ENCODE results near the gene AR.

DNA sequence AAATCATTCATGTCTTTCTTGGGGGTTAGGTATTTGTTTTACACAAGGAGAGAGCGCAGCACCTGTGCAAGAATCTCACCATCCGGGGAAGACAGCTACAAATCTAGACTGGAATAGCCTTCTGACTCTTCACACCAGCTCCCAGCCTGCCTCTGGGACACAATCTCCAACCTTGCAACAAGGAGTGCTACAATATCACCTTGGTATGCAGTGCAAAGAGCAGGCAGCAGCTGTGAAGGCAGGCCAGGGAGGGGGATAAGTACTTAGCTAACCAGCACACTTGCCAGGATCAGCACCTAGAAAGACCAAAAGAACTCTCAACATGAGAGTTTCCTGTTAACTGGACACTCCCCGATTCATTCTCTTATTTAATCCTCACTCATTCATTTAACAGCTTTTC lies 235.3 kb downstream of the AR start:
- no peak for TF ChIP-seq EZH2 (IDR thresholded peaks at IDR 0.05; ENCODE audit: low read length, unreplicated experiment)
- TF ChIP-seq, protein P1, sequence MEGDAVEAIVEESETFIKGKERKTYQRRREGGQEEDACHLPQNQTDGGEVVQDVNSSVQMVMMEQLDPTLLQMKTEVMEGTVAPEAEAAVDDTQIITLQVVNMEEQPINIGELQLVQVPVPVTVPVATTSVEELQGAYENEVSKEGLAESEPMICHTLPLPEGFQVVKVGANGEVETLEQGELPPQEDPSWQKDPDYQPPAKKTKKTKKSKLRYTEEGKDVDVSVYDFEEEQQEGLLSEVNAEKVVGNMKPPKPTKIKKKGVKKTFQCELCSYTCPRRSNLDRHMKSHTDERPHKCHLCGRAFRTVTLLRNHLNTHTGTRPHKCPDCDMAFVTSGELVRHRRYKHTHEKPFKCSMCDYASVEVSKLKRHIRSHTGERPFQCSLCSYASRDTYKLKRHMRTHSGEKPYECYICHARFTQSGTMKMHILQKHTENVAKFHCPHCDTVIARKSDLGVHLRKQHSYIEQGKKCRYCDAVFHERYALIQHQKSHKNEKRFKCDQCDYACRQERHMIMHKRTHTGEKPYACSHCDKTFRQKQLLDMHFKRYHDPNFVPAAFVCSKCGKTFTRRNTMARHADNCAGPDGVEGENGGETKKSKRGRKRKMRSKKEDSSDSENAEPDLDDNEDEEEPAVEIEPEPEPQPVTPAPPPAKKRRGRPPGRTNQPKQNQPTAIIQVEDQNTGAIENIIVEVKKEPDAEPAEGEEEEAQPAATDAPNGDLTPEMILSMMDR (conservative IDR thresholded peaks at IDR 0.05; ENCODE audit: low read depth, low read length), result no peak
- TF ChIP-seq EZH2phosphoT487 (IDR thresholded peaks at IDR 0.05; ENCODE audit: borderline replicate concordance, low read length), result no peak
